Epithelial cell of esophagus (primary cell): ENCODE data around the gene OXTR.

Experiments
- DNase-seq: peaks from one replicate; pipeline ENCODE4 v3.0.0; 2010; ENCODE audit warnings: low read depth
- H3K4me3 ChIP-seq: 2 replicates; pipeline ENCODE4 v1.5.1; 2011; ENCODE audit warnings: mild to moderate bottlenecking, low read length, control low read depth
- CTCF ChIP-seq: IDR thresholded peaks from 2 replicates; pipeline ENCODE4 v1.5.1; 2011; ENCODE audit warnings: low read depth, mild to moderate bottlenecking, low read length, control low read depth, inconsistent platforms; ENCODE audit not compliant: insufficient read depth; ENCODE audit errors: missing control alignments

The OXTR gene

GRCh38 chr3:8769088-8769822, at the start of gene OXTR:
OXTR (minus strand) TSS chr3:8769613; CDS start chr3:8768187, 1,426 bp downstream.
- TF ChIP-seq CTCF: peak; percentile 80
- DNase-seq: peak; percentile 69
- peak within 1 kb of the TSS; percentile 38 for H3K4me3 ChIP-seq

- DNase-seq: peak; percentile 30
- H3K4me3 ChIP-seq: no peak overlapping the region
- no peak for TF ChIP-seq CTCF
Measured at GRCh38 chr3:8817486-8817885, 48.1 kb upstream of the OXTR start.

GRCh38 chr3:8816106-8816505, 46.7 kb upstream of the OXTR start:
- no peak overlapping the region for H3K4me3 ChIP-seq
- no peak for TF ChIP-seq CTCF
- DNase-seq: no peak

- TF ChIP-seq CTCF: no peak
- H3K4me3 ChIP-seq: no peak overlapping the region
- no peak for DNase-seq
Measured at GRCh38 chr3:8813411-8813810, 44.0 kb upstream of the OXTR start.

- no peak for DNase-seq
- TF ChIP-seq CTCF: no peak
- no peak overlapping the region for H3K4me3 ChIP-seq
Measured at GRCh38 chr3:8810561-8810960, 41.1 kb upstream of the OXTR start.

GRCh38 chr3:8805774-8806173, 36.4 kb upstream of the OXTR start:
- H3K4me3 ChIP-seq: no peak overlapping the region
- peak; percentile 69 for DNase-seq
- TF ChIP-seq CTCF: no peak

- peak; percentile 50 for DNase-seq
- H3K4me3 ChIP-seq: no peak overlapping the region
- no peak for TF ChIP-seq CTCF
Measured at GRCh38 chr3:8802256-8802655, 32.8 kb upstream of the OXTR start.
